Measurements from ENCODE around the gene AP5M1. TPM values are rescaled to one million over a fixed set of nuclear protein-coding genes. Genes with fewer than 3 reads are reported as not detected.
A peak's percentile ranks its signal among the peaks of the same experiment; 100 is the strongest.

AP5M1 gene
- total and polyA plus RNA-seq, 2 of the 13 experiments (the other 11 are each of a cell fraction or from before 2014, with no cell fraction given): 14.8 to 35.0 TPM

DNA sequence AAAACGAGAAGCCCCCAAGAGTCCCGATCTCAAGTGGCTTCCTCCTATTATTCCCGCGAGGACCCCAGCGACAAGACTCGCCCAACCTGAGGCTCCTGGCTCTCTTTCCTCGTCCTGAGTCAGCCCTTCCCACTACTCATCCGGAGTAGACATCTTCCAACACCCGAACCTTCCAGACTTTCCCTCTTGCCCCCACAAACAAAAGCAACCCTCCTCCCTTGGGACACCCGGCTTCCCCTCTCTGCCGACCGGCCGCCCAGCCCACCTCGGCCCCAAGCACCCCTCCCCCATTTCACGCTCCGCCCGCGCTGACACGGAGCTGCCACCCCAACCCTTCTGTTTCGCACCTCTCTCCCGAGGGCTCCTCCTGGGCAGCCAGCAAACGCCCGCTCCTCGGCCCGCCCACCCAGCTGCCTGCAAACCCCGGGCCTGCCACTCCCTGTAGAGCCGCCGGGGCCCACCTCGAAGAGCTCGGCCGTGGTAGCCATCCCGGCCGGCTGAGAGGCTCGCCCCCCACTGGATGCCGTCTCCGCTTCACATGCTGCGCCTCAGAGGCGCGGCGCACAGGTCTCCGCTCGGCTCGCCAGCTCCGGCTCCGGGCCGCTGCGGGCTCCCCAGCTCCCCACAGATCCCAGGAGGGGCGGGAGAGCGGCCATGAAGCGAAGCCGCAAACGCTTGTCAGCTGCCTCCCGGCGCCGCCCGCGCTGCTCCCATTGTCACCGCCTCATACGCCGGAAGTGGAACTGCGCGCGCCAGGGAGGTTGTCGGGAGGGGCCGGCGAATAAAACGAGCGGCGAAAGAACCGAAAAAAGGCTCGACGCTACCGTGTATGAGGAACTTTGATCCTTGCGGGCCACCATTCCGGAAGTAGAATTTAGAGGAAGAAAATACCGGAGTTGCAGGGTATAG is at the start of gene AP5M1, which contains the start of gene EXOC5 (continued):
- TF ChIP-seq, protein P1, sequence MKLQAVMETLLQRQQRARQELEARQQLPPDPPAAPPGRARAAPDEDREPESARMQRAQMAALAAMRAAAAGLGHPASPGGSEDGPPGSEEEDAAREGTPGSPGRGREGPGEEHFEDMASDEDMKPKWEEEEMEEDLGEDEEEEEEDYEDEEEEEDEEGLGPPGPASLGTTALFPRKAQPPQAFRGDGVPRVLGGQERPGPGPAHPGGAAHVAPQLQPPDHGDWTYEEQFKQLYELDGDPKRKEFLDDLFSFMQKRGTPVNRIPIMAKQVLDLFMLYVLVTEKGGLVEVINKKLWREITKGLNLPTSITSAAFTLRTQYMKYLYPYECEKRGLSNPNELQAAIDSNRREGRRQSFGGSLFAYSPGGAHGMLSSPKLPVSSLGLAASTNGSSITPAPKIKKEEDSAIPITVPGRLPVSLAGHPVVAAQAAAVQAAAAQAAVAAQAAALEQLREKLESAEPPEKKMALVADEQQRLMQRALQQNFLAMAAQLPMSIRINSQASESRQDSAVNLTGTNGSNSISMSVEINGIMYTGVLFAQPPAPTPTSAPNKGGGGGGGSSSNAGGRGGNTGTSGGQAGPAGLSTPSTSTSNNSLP (IDR thresholded peaks at IDR 0.05; ENCODE audit: low read depth, low read length): no peak
- TF ChIP-seq ETV6 (CRISPR knock-in tag; conservative IDR thresholded peaks at IDR 0.05) (0 out of 2 replicates have a peak, but pooled peaks have one; percentile 61), ZNF577 (CRISPR knock-in tag; IDR thresholded peaks at IDR 0.05; ENCODE audit: borderline replicate concordance, low read depth) (no peak), ZNF543 (CRISPR knock-in tag; IDR thresholded peaks at IDR 0.05) (peak; percentile 93; the same call in 1 of the 2 replicates), ZNF572 (CRISPR knock-in tag; IDR thresholded peaks at IDR 0.05) (no peak), SP2 (CRISPR knock-in tag; IDR thresholded peaks at IDR 0.05) (no peak; the same call in 1 of the 2 replicates), GABPB1 (CRISPR knock-in tag; IDR thresholded peaks at IDR 0.05) (peak; percentile 97), FOSL2 (CRISPR knock-in tag; IDR thresholded peaks at IDR 0.05) (0 out of 2 replicates have a peak, but pooled peaks have one; percentile 18), IKZF1 (IDR thresholded peaks at IDR 0.05) (no peak), ZNF788 (CRISPR knock-in tag; IDR thresholded peaks at IDR 0.05; ENCODE audit: borderline replicate concordance) (peak; percentile 26; the same call in 1 of the 2 replicates), ZNF678 (CRISPR knock-in tag; IDR thresholded peaks at IDR 0.05) (peak; percentile 38; the same call in 1 of the 2 replicates), NR2F1 (CRISPR knock-in tag; IDR thresholded peaks at IDR 0.05) (no peak), ONECUT2 (CRISPR knock-in tag; IDR thresholded peaks at IDR 0.05) (no peak), ZNF138 (CRISPR knock-in tag; IDR thresholded peaks at IDR 0.05; ENCODE audit: low read depth) (no peak; the same call in 1 of the 2 replicates), ZNF124 (CRISPR knock-in tag; IDR thresholded peaks at IDR 0.05) (no peak; the same call in none of the 2 replicates), ZBTB3 (CRISPR knock-in tag; IDR thresholded peaks at IDR 0.05; ENCODE audit: borderline replicate concordance, low read depth) (0 out of 2 replicates have a peak, but pooled peaks have one; percentile 71), ZBED4 (CRISPR knock-in tag; IDR thresholded peaks at IDR 0.05; ENCODE audit: borderline replicate concordance) (no peak), GLI4 (CRISPR knock-in tag; IDR thresholded peaks at IDR 0.05; ENCODE audit: borderline replicate concordance) (peak; percentile 72; the same call in 1 of the 2 replicates)
- TF ChIP-seq, protein P2, sequence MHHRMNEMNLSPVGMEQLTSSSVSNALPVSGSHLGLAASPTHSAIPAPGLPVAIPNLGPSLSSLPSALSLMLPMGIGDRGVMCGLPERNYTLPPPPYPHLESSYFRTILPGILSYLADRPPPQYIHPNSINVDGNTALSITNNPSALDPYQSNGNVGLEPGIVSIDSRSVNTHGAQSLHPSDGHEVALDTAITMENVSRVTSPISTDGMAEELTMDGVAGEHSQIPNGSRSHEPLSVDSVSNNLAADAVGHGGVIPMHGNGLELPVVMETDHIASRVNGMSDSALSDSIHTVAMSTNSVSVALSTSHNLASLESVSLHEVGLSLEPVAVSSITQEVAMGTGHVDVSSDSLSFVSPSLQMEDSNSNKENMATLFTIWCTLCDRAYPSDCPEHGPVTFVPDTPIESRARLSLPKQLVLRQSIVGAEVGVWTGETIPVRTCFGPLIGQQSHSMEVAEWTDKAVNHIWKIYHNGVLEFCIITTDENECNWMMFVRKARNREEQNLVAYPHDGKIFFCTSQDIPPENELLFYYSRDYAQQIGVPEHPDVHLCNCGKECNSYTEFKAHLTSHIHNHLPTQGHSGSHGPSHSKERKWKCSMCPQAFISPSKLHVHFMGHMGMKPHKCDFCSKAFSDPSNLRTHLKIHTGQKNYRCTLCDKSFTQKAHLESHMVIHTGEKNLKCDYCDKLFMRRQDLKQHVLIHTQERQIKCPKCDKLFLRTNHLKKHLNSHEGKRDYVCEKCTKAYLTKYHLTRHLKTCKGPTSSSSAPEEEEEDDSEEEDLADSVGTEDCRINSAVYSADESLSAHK (CRISPR knock-in tag; IDR thresholded peaks at IDR 0.05; ENCODE audit: borderline replicate concordance): no peak
- TF ChIP-seq, protein P3, sequence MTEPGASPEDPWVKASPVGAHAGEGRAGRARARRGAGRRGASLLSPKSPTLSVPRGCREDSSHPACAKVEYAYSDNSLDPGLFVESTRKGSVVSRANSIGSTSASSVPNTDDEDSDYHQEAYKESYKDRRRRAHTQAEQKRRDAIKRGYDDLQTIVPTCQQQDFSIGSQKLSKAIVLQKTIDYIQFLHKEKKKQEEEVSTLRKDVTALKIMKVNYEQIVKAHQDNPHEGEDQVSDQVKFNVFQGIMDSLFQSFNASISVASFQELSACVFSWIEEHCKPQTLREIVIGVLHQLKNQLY (CRISPR knock-in tag; IDR thresholded peaks at IDR 0.05): no peak
